OCI-LY3 (cell line): ENCODE measurements around the gene POU6F2.

Experiments
- H2AFZ ChIP-seq: fragments of 200-600, 300-600 bp; shearing (Covaris generic); 2 replicates; pipeline ENCODE4 v1.6.0; 2014; ENCODE audit warnings: antibody characterized with exemption, low read depth, low read length
- H3K27ac ChIP-seq: fragments of 200-600, 300-600 bp; sonication (generic); 2 replicates; pipeline ENCODE4 v1.5.1; 2014; ENCODE audit warnings: mild to moderate bottlenecking, low read length, moderate library complexity, mixed read lengths
- H3K27me3 ChIP-seq: fragments of 200-600, 300-600 bp; sonication (generic); 2 replicates; pipeline ENCODE4 v1.6.1; 2014; ENCODE audit warnings: low read depth, low read length, mixed read lengths
- H3K36me3 ChIP-seq: fragments of 200-600, 300-600 bp; sonication (generic); replicated peaks from 2 replicates; pipeline ENCODE3; 2014; ENCODE audit warnings: low read depth, low read length, mixed read lengths
- H3K4me1 ChIP-seq: fragments of 300-600, 200-600 bp; sonication (generic); 2 replicates; pipeline ENCODE4 v1.6.1; 2014; ENCODE audit warnings: low read length, mixed read lengths
- H3K4me2 ChIP-seq: fragments of 200-600, 300-600 bp; sonication (generic); 2 replicates; pipeline ENCODE4 v1.6.1; 2014; ENCODE audit warnings: low read length, mixed read lengths
- H3K4me3 ChIP-seq: fragments of 300-600, 200-600 bp; sonication (generic); 2 replicates; pipeline ENCODE4 v1.5.1; 2014; ENCODE audit warnings: antibody characterized with exemption, mild to moderate bottlenecking, low read length, moderate library complexity
- H3K79me2 ChIP-seq: fragments of 300-600, 200-600 bp; shearing (Covaris generic); 2 replicates; pipeline ENCODE4 v1.6.1; 2014; ENCODE audit warnings: mild to moderate bottlenecking, low read length, mixed read lengths
- H3K9ac ChIP-seq: fragments of 300-600, 200-600 bp; shearing (Covaris generic); 2 replicates; pipeline ENCODE4 v1.6.0; 2014; ENCODE audit warnings: mild to moderate bottlenecking, low read length, moderate library complexity
- H3K9me3 ChIP-seq: fragments of 200-600, 300-600 bp; shearing (Covaris generic); 2 replicates; pipeline ENCODE4 v1.6.1; 2014; ENCODE audit warnings: low read length, mixed read lengths; ENCODE audit not compliant: insufficient read depth
- H4K20me1 ChIP-seq: fragments of 200-600, 300-600 bp; sonication (generic); 2 replicates; pipeline ENCODE4 v1.6.1; 2016; ENCODE audit warnings: low read length, mixed read lengths; ENCODE audit not compliant: insufficient read depth
- EZH2phosphoT487 ChIP-seq: fragments of 200-600 bp; shearing (Covaris generic); IDR thresholded peaks from 2 replicates; pipeline ENCODE4 v1.6.1; 2018; ENCODE audit warnings: antibody characterized with exemption, mixed run types, low read depth
- TF ChIP-seq, protein P1 (sequence below): fragments of 200-600, 300-600 bp; sonication (generic); IDR thresholded peaks from 2 replicates; pipeline ENCODE4 v1.5.1; 2014; ENCODE audit warnings: antibody characterized with exemption, low read length, low read depth

POU6F2 gene

DNA sequence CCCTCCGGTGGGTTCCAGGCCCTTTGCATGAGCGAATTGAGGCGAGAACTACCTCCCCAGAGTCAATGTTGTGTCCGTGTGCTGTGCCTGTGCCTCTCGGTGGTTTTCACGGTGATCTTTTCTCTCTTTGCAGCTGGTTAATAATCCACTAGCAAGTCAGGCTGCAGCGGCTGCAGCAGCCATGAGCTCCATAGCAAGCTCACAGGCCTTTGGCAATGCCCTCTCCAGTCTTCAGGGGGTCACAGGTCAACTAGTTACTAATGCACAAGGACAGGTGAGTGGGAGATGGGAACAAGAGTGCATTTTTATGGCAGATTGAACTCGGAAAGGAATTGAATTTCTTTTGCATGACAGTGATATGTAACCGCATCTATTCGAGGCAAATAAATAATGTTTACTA lies 428.8 kb downstream of the POU6F2 start:
- H2AFZ ChIP-seq: peak overlapping the region; percentile 93
- peak overlapping the region; percentile 66 for H3K4me3 ChIP-seq
- H3K9ac ChIP-seq: no peak overlapping the region; the same call in 1 of the 2 replicates
- TF ChIP-seq, protein P1, sequence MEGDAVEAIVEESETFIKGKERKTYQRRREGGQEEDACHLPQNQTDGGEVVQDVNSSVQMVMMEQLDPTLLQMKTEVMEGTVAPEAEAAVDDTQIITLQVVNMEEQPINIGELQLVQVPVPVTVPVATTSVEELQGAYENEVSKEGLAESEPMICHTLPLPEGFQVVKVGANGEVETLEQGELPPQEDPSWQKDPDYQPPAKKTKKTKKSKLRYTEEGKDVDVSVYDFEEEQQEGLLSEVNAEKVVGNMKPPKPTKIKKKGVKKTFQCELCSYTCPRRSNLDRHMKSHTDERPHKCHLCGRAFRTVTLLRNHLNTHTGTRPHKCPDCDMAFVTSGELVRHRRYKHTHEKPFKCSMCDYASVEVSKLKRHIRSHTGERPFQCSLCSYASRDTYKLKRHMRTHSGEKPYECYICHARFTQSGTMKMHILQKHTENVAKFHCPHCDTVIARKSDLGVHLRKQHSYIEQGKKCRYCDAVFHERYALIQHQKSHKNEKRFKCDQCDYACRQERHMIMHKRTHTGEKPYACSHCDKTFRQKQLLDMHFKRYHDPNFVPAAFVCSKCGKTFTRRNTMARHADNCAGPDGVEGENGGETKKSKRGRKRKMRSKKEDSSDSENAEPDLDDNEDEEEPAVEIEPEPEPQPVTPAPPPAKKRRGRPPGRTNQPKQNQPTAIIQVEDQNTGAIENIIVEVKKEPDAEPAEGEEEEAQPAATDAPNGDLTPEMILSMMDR: no peak
- no peak for TF ChIP-seq EZH2phosphoT487
- no peaks in the 10 kb centered on the region for H3K79me2 ChIP-seq
- peak overlapping the region; percentile 89 for H3K4me2 ChIP-seq
- peaks cover 13% of the 10 kb centered on the region for H3K4me1 ChIP-seq
- peaks cover 40% of the 10 kb centered on the region for H3K27me3 ChIP-seq
- no peaks in the 10 kb centered on the region for H3K9me3 ChIP-seq
- no peaks in the 10 kb centered on the region for H3K36me3 ChIP-seq
- H4K20me1 ChIP-seq: no peaks in the 10 kb centered on the region
- H3K27ac ChIP-seq: no peak overlapping the region

GRCh38 chr7:39407137-39407536 lies 429.4 kb downstream of the POU6F2 start:
- Histone ChIP-seq H3K36me3 (no peaks in the 10 kb centered on the region), H4K20me1 (no peaks in the 10 kb centered on the region), H2AFZ (no peak overlapping the region), H3K4me3 (no peak overlapping the region), H3K27me3 (peaks cover 40% of the 10 kb centered on the region), H3K4me2 (no peak overlapping the region), H3K27ac (no peak overlapping the region), H3K9me3 (no peaks in the 10 kb centered on the region), H3K4me1 (peaks cover 13% of the 10 kb centered on the region), H3K79me2 (no peaks in the 10 kb centered on the region), H3K9ac (no peak overlapping the region)
- TF ChIP-seq EZH2phosphoT487: no peak
- TF ChIP-seq, protein P1: no peak

- no peak overlapping the region for H2AFZ ChIP-seq
- peaks cover 38% of the 10 kb centered on the region for H3K27me3 ChIP-seq
- TF ChIP-seq, protein P1: no peak
- no peak for TF ChIP-seq EZH2phosphoT487
- H4K20me1 ChIP-seq: no peaks in the 10 kb centered on the region
- H3K4me2 ChIP-seq: no peak overlapping the region
- no peaks in the 10 kb centered on the region for H3K79me2 ChIP-seq
- no peaks in the 10 kb centered on the region for H3K36me3 ChIP-seq
- H3K4me3 ChIP-seq: no peak overlapping the region
- peaks cover 13% of the 10 kb centered on the region for H3K4me1 ChIP-seq
- H3K9ac ChIP-seq: no peak overlapping the region
- no peaks in the 10 kb centered on the region for H3K9me3 ChIP-seq
- no peak overlapping the region for H3K27ac ChIP-seq
Observed at GRCh38 chr7:39407723-39408122, 430.0 kb downstream of the POU6F2 start.

DNA sequence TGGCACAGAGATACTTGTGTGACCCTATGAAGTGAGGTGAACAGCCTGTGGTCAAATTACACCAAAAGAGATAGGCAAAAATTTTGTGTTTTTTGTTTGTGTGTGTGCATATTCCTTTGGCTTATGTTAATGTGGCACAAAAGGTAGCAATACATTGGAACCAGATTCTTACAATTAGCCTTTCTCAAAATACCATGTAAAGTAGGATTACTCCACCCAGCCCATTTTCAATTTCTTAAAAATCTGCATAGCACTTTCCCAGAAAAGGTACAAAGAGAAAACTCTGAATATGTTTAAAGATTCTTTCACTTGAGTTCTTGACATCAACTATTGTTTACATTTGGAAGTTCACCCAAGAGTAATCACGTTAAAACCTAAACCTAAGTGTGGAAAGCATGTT lies 431.2 kb downstream of the POU6F2 start:
- Histone ChIP-seq H3K27me3 (peaks cover 30% of the 10 kb centered on the region), H3K9ac (no peak overlapping the region)

More for the DNA sequence above, 431.2 kb downstream of the POU6F2 start:
- Histone ChIP-seq H3K36me3 (no peaks in the 10 kb centered on the region), H3K27ac (no peak overlapping the region), H3K4me1 (peaks cover 13% of the 10 kb centered on the region), H3K4me2 (no peak overlapping the region), H3K79me2 (no peaks in the 10 kb centered on the region), H3K4me3 (no peak overlapping the region), H4K20me1 (no peaks in the 10 kb centered on the region), H2AFZ (no peak overlapping the region), H3K9me3 (no peaks in the 10 kb centered on the region)
- TF ChIP-seq EZH2phosphoT487: no peak
- TF ChIP-seq, protein P1: no peak
